Activated naive CD4-positive, alpha-beta T cell (primary cell): ENCODE results near the gene ADGRL3.

Experiments used
- DNase-seq, 4 experiments: peaks; one replicate each; lab custom pipeline; 2025; lab: John Stamatoyannopoulos, UW

Gene ADGRL3

DNA sequence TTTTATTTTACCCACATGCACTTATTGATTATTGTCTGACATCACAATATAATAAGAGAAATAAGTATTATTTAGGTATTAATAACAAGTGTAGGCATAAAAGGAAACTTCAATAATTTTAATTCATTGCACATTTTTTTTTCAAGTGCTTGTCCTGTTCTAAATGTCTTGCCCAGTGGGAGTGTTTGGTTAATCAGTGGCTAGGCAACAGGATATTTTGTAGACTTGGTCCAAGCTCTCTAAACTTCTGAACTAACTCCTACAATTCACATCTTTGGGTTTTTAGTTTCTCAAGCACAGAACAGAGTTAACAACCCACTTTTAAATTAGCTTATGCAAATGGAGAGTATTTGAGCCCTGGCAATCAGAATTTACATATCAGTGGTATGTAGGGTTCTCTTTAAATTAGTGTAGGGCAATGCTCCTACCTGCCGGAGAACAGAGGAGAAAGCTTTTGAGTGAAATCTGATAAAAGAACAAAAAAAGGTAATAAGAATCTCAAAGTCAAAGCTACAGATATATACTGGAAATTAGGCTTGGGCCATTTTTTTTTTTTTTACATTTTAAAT is 353.5 kb downstream of the ADGRL3 start:
- DNase-seq, result no peak

DNA sequence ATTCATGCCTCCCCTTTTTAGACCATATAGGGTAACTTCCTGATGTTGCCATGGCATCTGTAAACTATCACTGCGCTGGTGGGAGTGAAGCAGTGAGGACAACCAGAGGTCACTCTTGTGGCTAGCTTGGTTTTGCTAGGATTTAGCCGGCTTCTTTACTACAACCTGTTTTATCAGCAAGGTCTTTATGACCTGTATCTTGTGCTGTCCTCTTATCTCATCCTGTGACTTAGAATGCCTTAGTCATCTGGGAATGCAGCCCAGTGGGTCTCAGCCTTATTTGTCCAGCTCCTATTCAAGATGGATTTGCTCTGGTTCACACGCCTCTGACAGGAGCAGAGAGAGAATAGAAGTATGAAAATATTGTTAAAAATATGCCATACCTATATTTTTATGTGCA is 355.7 kb downstream of the ADGRL3 start:
- DNase-seq, result no peak

DNA sequence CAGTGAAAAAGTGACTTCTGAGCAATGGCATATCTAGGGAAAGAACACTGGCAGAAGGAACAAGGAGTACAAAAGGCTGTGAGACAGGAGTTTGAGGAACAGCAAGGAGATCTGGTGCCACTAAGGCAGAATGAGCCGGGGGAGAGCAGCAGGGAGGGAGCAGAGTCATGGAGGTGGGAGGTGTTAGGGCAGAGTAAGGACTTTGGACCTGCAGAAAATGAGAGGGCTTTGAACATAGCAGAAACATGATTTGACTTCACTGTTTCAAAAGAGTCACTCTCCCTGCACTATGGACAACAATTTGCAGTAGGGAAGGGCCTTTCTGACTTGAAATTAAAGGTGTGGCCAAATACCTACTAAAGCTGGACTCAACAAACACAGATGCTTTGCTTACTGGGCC is 356.2 kb downstream of the ADGRL3 start:
- DNase-seq, result no peak

DNA sequence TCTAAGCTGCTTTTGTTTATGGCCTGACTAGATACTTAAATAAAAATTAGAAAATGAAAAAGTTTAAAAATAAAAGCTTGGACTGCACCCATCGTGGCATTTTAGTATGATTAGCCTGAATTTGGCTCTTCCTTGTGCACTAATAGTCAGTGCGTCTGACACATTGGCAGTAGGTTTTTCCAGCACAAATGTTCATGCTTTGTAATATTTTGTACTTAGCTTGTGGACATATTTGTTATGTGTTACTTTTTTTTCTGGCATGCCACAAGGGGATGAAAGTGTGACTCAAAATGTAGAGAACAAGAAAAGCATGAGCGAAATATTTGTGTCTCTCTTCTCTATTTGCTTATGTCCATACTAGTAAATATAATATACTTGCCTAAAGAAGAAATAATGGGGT is 359.3 kb downstream of the ADGRL3 start:
- DNase-seq, result no peak

DNA sequence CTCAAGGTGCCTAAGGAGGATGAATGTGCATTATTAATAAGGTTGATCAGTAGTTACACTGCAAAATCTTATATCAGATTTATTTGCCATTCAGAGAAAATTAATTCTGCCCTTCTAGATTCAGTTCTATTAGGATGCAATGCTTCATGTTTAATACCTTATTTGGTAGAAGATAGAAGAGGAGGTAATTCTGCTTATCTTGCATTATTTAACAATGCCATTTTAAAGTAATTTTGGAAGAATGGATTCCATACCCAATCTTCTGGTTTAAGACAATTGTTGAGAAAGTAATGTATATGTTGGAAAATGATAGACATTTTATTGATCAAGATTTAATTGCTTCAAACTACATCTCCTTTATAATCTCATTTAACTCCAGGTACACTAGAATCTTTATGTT is 360.9 kb downstream of the ADGRL3 start:
- DNase-seq, result no peak

DNA sequence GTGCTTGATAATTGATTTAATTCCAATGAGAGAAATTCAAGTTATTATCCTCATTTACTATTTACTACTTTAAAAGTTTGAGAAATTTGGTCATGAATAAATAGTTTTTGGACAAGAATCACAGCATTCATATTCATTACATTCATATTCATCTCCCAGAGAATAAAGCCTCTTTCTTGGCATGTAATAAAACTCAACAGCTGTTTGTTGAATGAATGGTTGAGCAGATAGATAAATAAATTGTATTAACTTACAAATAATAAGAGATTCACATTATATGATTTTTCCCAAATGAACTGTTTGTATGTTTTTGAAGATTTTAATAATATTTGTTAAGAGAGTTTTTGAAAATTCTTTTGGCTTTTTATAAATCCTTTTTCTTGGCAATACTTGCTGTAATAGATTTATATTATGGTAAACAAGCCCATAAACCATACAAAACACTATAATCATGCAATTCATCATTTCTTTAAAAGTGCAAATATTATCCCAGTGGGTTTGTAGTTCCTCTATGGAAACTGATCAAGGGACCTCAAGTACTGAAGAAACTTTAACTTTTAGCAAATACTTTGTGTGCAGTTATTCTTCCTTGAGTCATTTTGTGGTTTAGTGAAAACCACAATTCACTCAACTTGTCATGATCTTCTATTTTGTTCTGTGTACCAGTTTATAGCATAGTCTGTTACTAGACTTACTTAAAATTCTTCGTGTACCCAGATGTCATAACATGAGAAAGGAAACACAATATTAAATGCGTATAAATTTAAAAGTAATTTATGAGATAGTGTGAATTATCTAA is 371.8 kb downstream of the ADGRL3 start:
- DNase-seq, result no peak

DNA sequence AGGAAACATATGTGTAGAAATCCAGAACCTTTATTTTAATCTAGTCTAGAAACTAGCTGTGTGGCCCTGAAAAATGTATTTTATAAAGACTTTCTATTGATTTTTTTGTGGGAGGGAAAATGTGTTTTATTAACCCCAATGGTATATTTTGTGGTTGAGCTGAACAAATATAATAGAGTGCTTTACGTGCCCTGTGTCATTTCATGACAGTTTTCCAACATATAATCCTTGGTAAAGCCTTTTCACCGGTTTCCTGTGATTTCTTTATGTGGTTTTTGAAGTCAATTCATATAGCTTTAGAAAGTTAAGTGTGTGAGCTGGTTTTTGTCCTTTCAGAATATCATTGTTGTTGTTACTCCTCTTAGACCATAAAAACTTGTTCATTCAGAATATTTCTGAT is 375.7 kb downstream of the ADGRL3 start:
- no peak for DNase-seq

DNA sequence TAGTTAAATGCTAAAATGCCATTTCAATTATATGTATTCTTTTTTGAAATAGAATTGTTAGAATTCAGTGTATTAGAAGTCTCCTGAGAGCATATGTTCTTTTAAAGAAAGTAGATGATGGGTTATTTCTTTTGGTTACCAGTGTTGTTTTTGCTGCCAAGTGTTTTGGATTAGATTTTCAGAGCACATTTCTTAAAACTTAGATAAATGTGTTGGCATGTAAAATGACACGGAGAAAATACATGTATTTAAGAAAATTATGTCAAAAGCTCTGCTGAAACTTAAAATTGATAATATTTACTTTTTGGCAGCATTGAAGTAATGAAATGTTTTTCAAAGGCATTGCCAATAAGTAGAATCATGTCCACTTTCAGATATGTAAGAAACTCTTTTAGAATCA is 379.7 kb downstream of the ADGRL3 start:
- no peak for DNase-seq

DNA sequence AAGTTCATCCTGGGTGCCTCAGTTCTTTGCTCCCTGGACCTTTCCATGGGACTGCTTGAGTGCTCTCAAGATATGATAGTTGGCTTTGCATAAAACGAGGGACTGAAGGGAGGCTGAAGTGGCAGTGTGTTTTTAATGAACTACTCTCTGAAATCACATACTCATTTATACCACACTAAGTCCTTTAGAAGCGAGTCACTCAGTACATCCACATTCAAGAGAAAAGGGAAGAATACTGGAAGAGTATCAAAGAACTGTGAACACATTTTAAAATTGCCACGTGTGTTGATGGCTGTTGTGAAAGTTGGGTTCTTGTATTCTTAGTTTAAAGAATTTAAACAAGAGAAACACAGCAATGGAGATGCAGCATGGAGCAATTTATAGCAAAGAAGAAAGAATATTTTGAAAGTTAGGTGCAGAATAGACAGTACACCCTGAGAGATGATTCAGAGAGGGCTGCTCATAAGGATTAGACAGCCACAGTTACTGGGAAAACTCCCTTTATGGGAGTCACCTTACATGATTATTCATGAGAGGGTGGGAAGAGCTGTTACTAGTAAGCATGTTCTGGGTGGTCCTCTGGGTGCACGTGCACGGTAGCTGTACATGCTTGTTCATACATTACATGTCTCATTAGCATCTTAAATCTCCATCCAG is 380.7 kb downstream of the ADGRL3 start:
- DNase-seq, result no peak

DNA sequence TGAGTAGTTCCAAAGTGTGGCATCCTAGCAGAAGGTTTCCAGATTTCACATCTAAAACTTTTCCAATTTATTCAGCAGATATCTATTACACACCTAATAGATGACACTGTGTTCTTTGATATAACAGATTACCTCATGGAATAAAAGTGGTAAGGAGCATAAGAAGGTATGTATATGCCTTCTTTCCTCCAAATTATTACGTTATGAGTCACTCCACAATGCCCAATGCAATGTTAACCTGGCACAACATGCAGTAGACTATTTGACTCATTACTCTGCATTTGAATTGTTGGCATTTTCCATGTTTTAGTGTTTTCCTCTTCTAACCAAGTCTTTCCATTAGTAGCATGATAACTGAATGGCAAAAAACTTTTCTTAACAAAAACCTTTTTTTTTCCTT is 383.6 kb downstream of the ADGRL3 start:
- no peak for DNase-seq

DNA sequence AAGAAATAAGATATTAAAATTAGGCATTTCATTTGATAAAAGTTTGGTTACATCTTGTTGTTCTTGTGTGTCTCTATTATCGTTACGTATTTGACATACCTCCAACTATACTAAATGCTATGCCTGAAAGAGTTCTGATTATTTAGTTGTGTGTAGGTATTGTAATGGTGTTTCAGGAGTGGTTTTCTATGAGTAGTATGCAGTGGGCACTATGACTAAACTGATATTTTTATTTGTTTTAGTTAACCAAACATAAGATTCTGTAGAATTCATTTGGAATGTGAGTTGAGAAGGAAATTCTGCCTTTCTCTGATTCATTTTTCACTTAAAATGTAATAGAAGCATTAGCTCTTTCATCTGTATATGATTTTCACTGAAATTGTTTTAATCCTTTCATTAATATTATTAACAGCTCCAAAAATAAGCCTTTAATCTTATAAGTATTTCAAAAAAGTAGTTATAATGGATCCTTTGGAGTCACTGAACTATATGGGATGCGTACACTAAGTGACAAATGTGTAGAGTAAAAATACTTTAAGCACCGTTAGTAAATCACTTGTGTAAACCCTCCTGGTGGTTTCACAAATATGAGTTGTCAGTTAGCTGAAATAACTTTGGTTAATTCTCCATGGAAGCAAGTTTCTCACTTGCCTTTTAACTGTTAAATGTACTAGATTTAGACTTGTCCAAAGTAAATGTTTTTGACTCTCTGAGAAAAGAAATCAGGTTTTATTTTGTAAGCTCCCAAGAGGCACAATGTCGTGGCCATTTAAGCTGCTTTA is 388.7 kb downstream of the ADGRL3 start:
- no peak for DNase-seq

DNA sequence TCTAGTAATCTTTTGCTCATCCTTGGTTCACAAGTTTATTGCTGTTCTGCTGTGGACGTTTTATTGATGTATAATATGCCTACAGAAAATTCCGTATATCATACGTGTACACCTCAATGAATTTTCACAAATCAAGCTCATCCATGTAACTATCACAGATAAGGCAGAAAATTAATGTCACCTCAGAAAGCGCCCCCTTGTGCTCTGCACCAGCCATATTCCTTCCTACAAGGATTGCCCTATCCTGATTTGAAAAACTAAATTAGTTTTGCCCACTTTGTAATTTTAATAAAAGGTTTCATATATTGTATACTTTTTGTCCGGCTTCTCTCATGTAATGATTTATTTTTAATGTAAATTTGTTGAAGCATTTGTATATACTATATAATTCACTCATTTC is 390.8 kb downstream of the ADGRL3 start:
- DNase-seq, result no peak

DNA sequence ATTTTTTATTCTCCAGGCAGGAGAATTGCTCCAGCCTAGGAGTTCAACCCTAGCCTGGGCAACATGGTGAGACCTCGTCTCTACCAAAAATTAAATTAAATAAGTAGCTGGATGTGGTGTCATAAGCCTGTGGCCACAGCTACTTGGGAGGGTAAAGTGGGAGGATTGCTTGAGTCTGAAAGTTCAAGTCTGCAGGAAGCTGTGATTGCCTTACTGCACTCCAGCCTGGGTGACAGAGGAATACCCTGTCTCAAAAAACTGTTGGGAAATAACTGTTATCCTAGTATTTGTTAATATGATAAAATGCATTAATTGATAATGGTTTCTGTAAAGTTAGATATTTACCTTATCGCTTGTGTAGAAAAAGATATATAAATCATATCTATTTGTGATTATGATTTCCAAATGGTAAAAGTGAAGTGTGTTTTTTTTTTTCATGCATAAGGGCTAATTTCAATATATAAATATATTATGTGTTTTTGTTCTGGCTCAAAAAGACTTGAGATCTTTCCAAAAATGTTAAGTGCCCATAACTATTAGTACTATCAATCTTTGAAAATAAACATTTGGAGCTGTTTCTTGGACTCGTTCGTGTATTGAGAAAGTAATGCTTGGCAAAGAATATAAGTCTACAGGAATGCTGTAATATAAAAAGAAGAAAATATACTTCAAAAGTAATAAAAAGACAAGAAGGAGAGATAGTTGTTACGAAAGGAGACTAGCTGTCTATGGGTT is 396.6 kb downstream of the ADGRL3 start:
- no peak for DNase-seq

DNA sequence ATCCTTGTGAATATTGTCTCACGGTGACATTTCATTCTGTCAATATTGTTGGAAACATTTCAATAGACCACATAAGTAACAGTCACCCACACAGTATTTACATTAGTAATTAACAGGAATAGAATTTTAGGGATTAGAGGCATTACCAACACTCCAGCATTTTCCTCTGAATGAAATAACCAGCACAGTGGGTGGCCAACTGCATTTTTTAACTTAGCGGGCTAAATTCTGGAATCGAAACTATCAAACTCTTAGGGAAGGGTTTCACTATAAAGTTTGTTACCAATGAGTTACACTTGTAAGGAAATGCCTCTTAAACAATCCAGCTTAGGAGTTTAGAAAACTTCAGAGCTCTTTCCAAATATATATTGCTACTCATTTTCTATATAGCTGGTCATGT is 403.0 kb downstream of the ADGRL3 start:
- no peak for DNase-seq

DNA sequence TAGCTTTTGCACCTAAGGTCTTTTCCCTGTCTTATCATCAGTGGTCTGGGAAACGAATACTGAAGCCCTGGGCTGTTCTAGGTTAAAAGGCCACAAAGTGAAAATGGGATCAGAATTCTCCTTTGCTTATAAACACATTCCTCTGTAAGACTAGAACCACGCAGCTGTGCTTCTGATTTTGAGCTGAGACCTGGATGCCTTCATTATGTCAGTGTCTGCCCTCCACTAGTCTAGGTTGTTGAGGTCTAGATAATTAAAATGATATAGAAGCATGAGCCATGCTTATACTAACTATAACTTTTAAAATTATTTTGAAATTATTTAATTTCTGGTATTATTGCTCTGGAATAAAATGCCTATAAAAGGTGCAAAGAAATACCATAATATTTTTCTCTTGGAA is 403.9 kb downstream of the ADGRL3 start:
- DNase-seq, result no peak

DNA sequence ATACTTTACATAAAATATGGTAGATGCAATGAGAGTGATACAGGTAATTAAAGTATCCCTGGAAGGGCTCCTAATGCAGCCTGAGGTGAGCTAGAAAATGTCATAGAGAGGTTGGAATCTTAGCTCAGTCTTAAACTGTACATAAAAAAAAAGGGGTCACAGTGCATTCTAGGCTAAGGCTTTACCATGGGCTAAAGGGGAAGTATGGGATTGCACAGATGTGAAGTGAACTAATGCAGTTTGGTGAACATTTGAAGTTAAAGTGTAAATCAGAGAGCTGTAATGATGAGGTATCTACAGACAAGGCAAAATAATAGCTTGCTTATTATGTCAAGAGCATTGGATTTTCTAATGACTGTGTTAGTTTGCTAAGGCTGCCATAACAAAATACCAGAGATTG is 405.9 kb downstream of the ADGRL3 start:
- DNase-seq, result no peak

DNA sequence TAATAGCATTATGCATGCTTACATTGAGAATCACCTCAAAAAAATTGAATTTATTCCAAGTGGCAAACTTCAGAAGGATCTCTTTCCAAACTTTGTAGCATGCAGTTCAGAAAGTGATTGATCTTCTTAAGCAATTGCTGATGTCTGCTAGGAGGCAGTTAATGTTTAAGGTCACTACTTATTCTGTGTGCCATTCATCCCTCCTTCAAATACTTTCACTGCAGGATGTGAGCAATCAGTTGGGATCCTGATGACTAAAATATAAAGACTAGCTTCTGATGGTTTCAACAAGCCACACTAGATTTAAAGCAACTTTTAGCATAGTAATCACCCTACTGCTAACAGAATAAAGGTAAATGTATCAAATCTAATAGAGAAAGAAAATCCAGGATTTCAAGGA is 414.1 kb downstream of the ADGRL3 start:
- no peak for DNase-seq

DNA sequence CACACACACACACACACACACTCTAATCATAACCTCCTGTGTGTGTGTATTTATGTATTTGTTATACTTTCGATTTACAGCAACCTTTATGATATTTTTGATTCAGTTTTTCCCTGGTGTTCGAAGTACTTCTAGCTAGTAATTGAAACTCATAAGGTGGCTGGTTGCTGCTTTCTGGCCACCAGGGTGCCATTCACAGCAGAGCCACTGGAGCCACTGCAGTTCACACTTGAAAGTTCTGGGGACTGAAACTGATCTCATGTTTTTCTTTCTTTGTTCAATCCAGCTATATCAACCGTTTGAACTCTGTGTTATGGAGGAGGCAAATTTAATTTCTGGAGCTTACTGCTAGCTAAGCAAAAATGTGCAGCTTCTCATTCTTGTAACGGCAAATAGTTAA is 419.4 kb downstream of the ADGRL3 start:
- no peak for DNase-seq

DNA sequence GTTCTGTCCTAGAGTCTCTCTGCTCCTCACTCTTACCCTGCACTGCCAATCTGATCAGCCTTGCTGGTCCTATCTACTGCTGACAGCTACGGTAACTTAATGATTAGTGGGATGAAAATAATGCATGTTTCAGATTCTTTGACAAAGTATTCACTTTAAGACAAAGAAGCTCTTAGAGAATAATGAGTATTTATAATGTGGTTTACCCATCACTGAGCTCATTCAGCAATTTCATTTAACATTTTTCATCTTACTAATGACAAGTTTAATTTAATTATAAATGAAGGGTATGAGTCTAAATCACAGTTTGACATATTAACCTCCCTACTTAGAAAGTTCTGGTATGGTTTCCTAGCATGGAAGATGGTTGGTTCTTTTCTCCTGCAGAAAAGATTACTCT is 428.2 kb downstream of the ADGRL3 start:
- no peak for DNase-seq

DNA sequence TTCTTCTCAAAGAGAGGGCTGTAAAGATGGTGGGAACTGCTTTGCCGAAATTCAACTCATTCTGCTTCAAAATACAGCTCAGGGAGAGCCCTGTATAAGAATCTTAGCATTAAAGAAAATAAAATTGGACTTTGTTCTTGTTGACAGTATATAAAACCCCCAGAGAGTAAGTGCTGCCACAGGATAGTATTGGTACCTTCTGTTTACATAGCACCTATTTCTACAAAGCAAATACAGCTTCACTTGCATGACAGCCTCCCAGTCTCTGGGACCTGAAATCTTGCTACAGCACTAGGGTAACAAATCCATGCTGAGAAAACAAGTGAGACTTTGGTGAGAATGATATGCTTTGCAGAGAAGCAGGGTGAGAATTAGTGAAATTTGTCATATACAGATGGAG is 428.6 kb downstream of the ADGRL3 start:
- DNase-seq, result no peak

DNA sequence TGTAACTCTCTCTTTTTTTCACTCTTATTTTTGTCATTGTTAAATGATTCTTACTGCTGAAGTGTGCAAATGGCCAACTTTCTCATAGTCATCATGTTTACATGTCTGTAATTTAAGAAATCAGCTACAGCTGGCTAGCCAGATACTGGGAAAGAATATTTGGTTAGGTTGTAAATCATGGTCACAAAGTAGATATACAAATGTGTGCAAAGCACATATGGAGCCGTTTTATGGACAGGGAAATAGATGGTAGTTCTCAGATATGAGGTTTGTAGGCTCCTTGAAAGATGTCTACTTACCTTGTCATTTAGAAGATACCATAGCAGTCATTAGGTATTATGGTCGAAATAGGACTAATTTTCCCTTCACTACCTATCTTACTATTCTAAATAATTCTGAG is 430.4 kb downstream of the ADGRL3 start:
- DNase-seq, result no peak

DNA sequence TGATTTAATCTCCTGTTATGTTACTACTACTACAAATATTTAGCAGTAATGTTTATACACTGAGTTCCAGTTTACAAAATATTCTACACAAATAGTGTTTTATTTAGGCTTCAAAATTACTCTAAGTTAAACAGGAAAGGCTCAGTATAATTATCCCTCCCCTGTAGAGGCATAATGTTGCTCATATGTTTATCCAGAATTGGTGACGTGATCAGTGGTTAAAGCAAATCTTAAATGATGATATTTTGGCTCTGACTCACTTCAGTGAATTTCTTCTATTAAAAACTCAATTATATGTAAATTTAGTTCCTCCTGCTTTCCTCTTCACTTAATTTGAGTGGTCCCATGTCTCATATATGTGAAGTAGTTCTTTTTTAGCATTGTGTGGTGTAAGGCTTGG is 438.5 kb downstream of the ADGRL3 start:
- DNase-seq, result no peak
